Subcutaneous abdominal adipose tissue (tissue), 5 donors: ENCODE data around the gene DENND1A.
"Not testable (repeated sequence)": the region's sequence is repeated elsewhere in the genome, so short reads cannot be mapped to it uniquely, and the experiment has no call there.

ENCODE experiments used
- H3K27ac ChIP-seq: one replicate; pipeline ENCODE4 v1.7.0; 2013; ENCODE audit warnings: low read depth, mild to moderate bottlenecking, inconsistent platforms, low read length, moderate library complexity
- H3K27me3 ChIP-seq, 5 donors: one replicate each; pipeline ENCODE4 v1.7.0; 2013; ENCODE audit warnings: low read length in 5 of 5, inconsistent platforms in 1 of 5; ENCODE audit not compliant: control insufficient read depth in 5 of 5, insufficient read depth in 4 of 5
- H3K36me3 ChIP-seq, 5 donors: one replicate each; pipeline ENCODE4 v1.7.0; 2013; ENCODE audit warnings: low read length in 5 of 5; ENCODE audit not compliant: control insufficient read depth in 5 of 5, insufficient read depth in 5 of 5
- H3K4me1 ChIP-seq, 5 donors: one replicate each; pipeline ENCODE4 v1.7.0; 2013; ENCODE audit warnings: low read length in 5 of 5, mild to moderate bottlenecking in 3 of 5, moderate library complexity in 1 of 5; ENCODE audit not compliant: control insufficient read depth in 5 of 5, insufficient read depth in 5 of 5
- H3K4me3 ChIP-seq, 5 donors: one replicate each; pipeline ENCODE4 v1.7.0; 2013; ENCODE audit warnings: low read length in 5 of 5, low read depth in 1 of 5
- H3K9ac ChIP-seq, 5 donors: one replicate each; pipeline ENCODE4 v1.7.0; 2013; ENCODE audit warnings: low read length in 5 of 5, mild to moderate bottlenecking in 4 of 5, moderate library complexity in 3 of 5
- H3K9me3 ChIP-seq, 5 donors: one replicate each; pipeline ENCODE4 v1.7.0; 2013; ENCODE audit warnings: low read length in 5 of 5; ENCODE audit not compliant: control insufficient read depth in 5 of 5
- donor health status: healthy.
- donor health status: healthy.
- donor health status: healthy.
- donor health status: healthy.
- donor health status: healthy.

Gene DENND1A

GRCh38 chr9:123903550-123903949 lies 26.4 kb downstream of the DENND1A start:
- H3K27ac ChIP-seq, H3K4me3 ChIP-seq, H3K4me1 ChIP-seq, H3K9ac ChIP-seq, H3K9me3 ChIP-seq, H3K27me3 ChIP-seq, H3K36me3 ChIP-seq: not testable (repeated sequence)

- no peak overlapping the region for H3K4me3 ChIP-seq
- H3K27me3 ChIP-seq = no peaks in the 10 kb centered on the region
- no peak overlapping the region for H3K9ac ChIP-seq
- no peaks in the 10 kb centered on the region for H3K9me3 ChIP-seq
- H3K36me3 ChIP-seq = no peaks in the 10 kb centered on the region
- H3K4me1 ChIP-seq = peaks cover 0 to 21% (median 9%) of the 10 kb centered on the region in 5 donors
- H3K27ac ChIP-seq = no peak overlapping the region
Measured at GRCh38 chr9:123894822-123895221, 35.1 kb downstream of the DENND1A start.

DNA sequence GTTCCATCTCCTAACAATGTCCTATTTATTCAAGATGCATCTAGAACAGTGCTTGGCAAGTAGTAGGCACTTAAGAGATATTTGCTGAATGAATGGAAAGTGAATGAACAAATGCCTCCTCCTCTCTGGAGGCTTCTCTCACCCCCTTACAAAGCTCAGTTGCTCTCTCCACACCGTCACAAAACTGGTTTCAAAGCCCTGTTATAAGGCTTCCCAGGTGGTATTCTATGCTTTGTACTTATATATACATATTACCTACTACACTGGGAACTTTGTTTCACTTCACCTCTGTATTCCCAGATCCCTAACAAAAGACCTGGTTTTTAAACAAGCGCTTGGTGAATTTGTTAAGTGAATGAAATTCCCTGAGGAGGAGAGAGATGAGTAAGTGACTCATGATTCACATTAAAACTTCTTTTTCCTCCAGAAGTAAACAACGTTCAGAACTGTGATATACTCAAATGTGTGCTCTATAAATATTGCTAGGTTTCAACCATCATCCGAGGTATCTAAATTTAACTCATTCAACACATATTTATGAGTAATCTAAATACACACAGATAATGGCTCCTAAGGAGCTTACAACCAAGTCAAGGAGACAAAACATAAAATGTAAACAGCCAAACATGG lies 36.0 kb downstream of the DENND1A start:
- H3K27ac ChIP-seq = no peak overlapping the region
- no peaks in the 10 kb centered on the region for H3K27me3 ChIP-seq
- no peak overlapping the region for H3K9ac ChIP-seq
- no peak overlapping the region for H3K4me3 ChIP-seq
- H3K9me3 ChIP-seq = no peaks in the 10 kb centered on the region
- H3K4me1 ChIP-seq = peaks cover 0 to 21% (median 9%) of the 10 kb centered on the region in 5 donors
- no peaks in the 10 kb centered on the region for H3K36me3 ChIP-seq

DNA sequence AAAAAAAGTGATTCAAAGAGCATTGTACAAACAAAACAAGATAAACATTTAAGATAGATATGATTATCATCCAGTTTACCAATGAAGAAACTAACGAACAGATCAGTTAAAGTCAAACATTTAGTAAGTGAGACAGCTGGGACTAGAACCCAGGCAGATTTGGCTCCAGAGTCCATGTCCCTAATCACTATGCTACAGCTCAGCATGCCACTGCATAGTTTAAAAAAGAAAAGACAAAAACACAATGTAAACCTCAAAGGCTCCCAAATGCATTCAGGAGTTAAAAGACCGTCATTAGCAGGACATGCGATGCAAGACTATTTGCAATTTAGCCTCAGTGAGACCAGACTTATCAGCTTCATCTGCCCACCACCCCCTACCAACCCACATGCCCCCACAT lies 36.8 kb downstream of the DENND1A start:
- Histone ChIP-seq H3K4me1 (peaks cover 0 to 21% (median 9%) of the 10 kb centered on the region in 5 donors), H3K27ac (no peak overlapping the region)

DNA sequence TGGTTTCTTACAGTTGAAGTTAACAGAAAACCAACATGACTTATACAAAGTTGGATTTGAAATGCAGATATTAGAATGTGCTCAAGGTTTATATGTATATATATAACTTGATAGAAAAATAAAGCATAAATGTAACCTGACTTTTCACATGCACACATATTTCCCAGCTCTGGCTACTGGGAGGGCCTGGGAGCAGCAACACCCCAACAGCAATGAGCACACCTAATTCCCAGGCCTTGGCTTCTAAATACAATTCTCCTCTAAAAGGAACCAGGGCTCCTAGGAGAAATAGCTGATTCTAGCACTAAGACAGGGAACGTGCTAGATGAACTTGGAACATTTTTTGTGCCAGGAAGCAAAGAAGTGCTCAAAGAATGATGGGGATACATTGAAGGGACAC lies 42.1 kb downstream of the DENND1A start:
- Histone ChIP-seq H3K27ac (no peak overlapping the region), H3K27me3 (no peaks in the 10 kb centered on the region), H3K4me3 (no peak overlapping the region), H3K36me3 (no peaks in the 10 kb centered on the region), H3K9ac (no peak overlapping the region), H3K4me1 (peaks cover 0 to 2% (median 0%) of the 10 kb centered on the region in 5 donors), H3K9me3 (peaks cover 0 to 2% (median 0%) of the 10 kb centered on the region in 5 donors)

More for the DNA sequence above, 36.8 kb downstream of the DENND1A start:
- Histone ChIP-seq H3K27me3 (no peaks in the 10 kb centered on the region), H3K36me3 (no peaks in the 10 kb centered on the region), H3K9ac (no peak overlapping the region), H3K9me3 (no peaks in the 10 kb centered on the region), H3K4me3 (no peak overlapping the region)

DNA sequence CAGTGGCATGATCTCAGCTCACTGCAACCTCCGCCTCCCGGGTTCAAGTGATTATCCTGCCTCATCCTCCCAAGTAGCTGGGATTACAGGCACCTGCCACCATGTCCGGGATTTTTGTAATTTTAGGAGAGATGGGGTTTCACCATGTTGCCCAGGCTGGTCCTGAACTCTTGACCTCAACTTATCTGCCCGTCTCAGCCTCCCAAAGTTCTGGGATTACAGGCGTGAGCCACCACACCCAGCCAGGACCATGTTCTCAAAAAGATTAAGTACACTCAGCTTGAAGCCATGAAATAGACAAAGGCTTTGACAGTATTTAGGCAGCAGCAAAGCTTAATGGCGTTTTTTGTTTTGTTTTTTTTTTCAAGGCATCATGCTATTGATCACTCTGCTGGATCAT lies 44.1 kb downstream of the DENND1A start:
- H3K27ac ChIP-seq, H3K36me3 ChIP-seq, H3K9ac ChIP-seq, H3K27me3 ChIP-seq, H3K4me3 ChIP-seq, H3K4me1 ChIP-seq, H3K9me3 ChIP-seq: not testable (repeated sequence)

- Histone ChIP-seq H3K27me3 (no peaks in the 10 kb centered on the region), H3K9me3 (peaks cover 0 to 2% (median 0%) of the 10 kb centered on the region in 5 donors), H3K36me3 (peaks cover 0 to under 1% (median 0%) of the 10 kb centered on the region in 5 donors), H3K9ac (no peak overlapping the region), H3K27ac (no peak overlapping the region), H3K4me1 (peaks cover 0 to 2% (median 0%) of the 10 kb centered on the region in 5 donors), H3K4me3 (no peak overlapping the region)
Measured at GRCh38 chr9:123883634-123884033, 46.3 kb downstream of the DENND1A start.

- no peaks in the 10 kb centered on the region for H3K9me3 ChIP-seq
- peaks cover 0 to 9% (median 4%) of the 10 kb centered on the region in 5 donors for H3K36me3 ChIP-seq
- H3K4me1 ChIP-seq = peaks cover 0 to 2% (median 0%) of the 10 kb centered on the region in 5 donors
- no peak overlapping the region for H3K9ac ChIP-seq
- no peaks in the 10 kb centered on the region for H3K27me3 ChIP-seq
- no peak overlapping the region for H3K4me3 ChIP-seq
- no peak overlapping the region for H3K27ac ChIP-seq
Measured at GRCh38 chr9:123881604-123882003, 48.3 kb downstream of the DENND1A start.

- Histone ChIP-seq H3K9ac (no peak overlapping the region), H3K27ac (no peak overlapping the region), H3K4me3 (no peak overlapping the region), H3K36me3 (peaks cover 3 to 13% (median 10%) of the 10 kb centered on the region in 5 donors), H3K4me1 (peaks cover 0 to 2% (median 0%) of the 10 kb centered on the region in 5 donors), H3K9me3 (no peaks in the 10 kb centered on the region), H3K27me3 (no peaks in the 10 kb centered on the region)
Measured at GRCh38 chr9:123880420-123880819, 49.5 kb downstream of the DENND1A start.

DNA sequence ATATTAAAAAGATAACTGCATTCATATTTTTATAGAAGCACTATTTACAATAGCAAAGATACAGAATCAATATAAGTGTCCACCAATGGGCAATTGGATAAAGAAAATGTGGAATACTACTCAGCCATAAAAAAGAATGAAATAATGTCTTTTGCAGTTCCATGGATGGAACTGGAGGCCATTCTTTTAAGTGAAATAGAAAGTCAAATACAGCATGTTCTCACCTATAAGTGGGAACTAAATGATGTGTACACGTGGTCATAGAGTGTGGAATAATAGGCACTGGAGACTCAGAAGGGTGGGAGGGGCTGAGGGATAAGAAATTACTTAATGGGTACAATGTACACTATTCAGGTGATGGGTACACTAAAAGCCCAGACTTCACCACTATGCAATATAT lies 53.2 kb downstream of the DENND1A start:
- H3K9me3 ChIP-seq = no peaks in the 10 kb centered on the region
- no peak overlapping the region for H3K4me3 ChIP-seq
- no peak overlapping the region for H3K27ac ChIP-seq

More for the DNA sequence above, 53.2 kb downstream of the DENND1A start:
- H3K27me3 ChIP-seq = no peaks in the 10 kb centered on the region
- H3K9ac ChIP-seq = no peak overlapping the region
- peaks cover 5 to 19% (median 12%) of the 10 kb centered on the region in 5 donors for H3K36me3 ChIP-seq
- no peaks in the 10 kb centered on the region for H3K4me1 ChIP-seq
